Liver (tissue), 9 donors: Measurements from ENCODE around the gene LEMD1. TPM values are rescaled to one million over a fixed set of nuclear protein-coding genes. Genes with fewer than 3 reads are reported as not detected.

Experiments used
- DNase-seq: peaks from one replicate; pipeline ENCODE4 v3.0.0-alpha.2; 2017; ENCODE audit warnings: low spot score
- H3K27ac ChIP-seq, 2 donors: one replicate each; pipeline ENCODE4 v1.7.0; 2013; ENCODE audit warnings: inconsistent platforms in 2 of 2, low read length in 2 of 2, control low read depth in 1 of 2, low read depth in 1 of 2, mild to moderate bottlenecking in 1 of 2
- H3K27me3 ChIP-seq, 4 donors: one replicate each; pipeline versions ENCODE4 v1.6.1 to v1.7.0; 2013; ENCODE audit warnings: low read length in 3 of 4, inconsistent platforms in 1 of 4, mild to moderate bottlenecking in 1 of 4, moderate library complexity in 1 of 4; ENCODE audit not compliant: control insufficient read depth in 4 of 4, insufficient read depth in 4 of 4
- H3K36me3 ChIP-seq, 4 donors: one replicate each; pipeline versions ENCODE4 v1.6.1 to v1.7.0; 2013; ENCODE audit warnings: low read length in 3 of 4, mild to moderate bottlenecking in 3 of 4, low read depth in 1 of 4, moderate library complexity in 1 of 4; ENCODE audit not compliant: control insufficient read depth in 4 of 4, insufficient read depth in 3 of 4
- H3K4me1 ChIP-seq, 4 donors: one replicate each; pipeline versions ENCODE4 v1.6.1 to v1.7.0; 2013; ENCODE audit warnings: low read length in 3 of 4, mild to moderate bottlenecking in 3 of 4, moderate library complexity in 1 of 4; ENCODE audit not compliant: control insufficient read depth in 4 of 4, insufficient read depth in 4 of 4
- H3K4me3 ChIP-seq, 3 donors: one replicate each; pipeline versions ENCODE4 v1.6.1 to v1.7.0; 2013; ENCODE audit warnings: low read length in 3 of 3, control low read depth in 1 of 3, low read depth in 1 of 3, mild to moderate bottlenecking in 1 of 3
- H3K9ac ChIP-seq, 2 donors: one replicate each; pipeline ENCODE4 v1.7.0; 2013; ENCODE audit warnings: low read length in 2 of 2, mild to moderate bottlenecking in 2 of 2, moderate library complexity in 2 of 2, control low read depth in 1 of 2, low read depth in 1 of 2
- H3K9me3 ChIP-seq, 4 donors: one replicate each; pipeline versions ENCODE4 v1.6.1 to v1.7.0; 2013; ENCODE audit warnings: low read length in 3 of 4; ENCODE audit not compliant: control insufficient read depth in 4 of 4
- EGR1 ChIP-seq, 2 donors: IDR thresholded peaks; 2 replicates each; pipeline ENCODE4 v1.6.1; 2016 to 2018; ENCODE audit warnings: antibody characterized with exemption in 2 of 2, low read depth in 2 of 2
- FOXA1 ChIP-seq: IDR thresholded peaks from 2 replicates; pipeline ENCODE4 v1.6.1; 2016; ENCODE audit warnings: antibody characterized with exemption
- FOXA2 ChIP-seq: IDR thresholded peaks from 2 replicates; pipeline ENCODE4 v1.6.1; 2016; ENCODE audit warnings: antibody characterized with exemption
- GABPA ChIP-seq, 2 donors: IDR thresholded peaks in 1 of 2; conservative IDR thresholded peaks in 1 of 2; 2 replicates each; pipeline ENCODE4 v1.6.1; 2016; ENCODE audit warnings: antibody characterized with exemption in 2 of 2, mild to moderate bottlenecking in 1 of 2, moderate library complexity in 1 of 2
- HNF4A ChIP-seq, 2 donors: conservative IDR thresholded peaks; 2 replicates each; pipeline ENCODE4 v1.6.1; 2016; ENCODE audit warnings: antibody characterized with exemption in 2 of 2, mild to moderate bottlenecking in 2 of 2
- HNF4G ChIP-seq: IDR thresholded peaks from 2 replicates; pipeline ENCODE4 v1.6.1; 2016; ENCODE audit warnings: antibody characterized with exemption
- JUND ChIP-seq, 2 donors: IDR thresholded peaks; 2 replicates each; pipeline ENCODE4 v1.6.1; 2016; ENCODE audit warnings: antibody characterized with exemption in 2 of 2
- NR2F2 ChIP-seq: IDR thresholded peaks from 2 replicates; pipeline ENCODE4 v1.6.1; 2016; ENCODE audit warnings: antibody characterized with exemption
- RAD21 ChIP-seq, 2 donors: IDR thresholded peaks; 2 replicates each; pipeline ENCODE4 v1.6.1; 2016; ENCODE audit warnings: antibody characterized with exemption in 2 of 2, mild to moderate bottlenecking in 2 of 2
- RXRA ChIP-seq, 2 donors: IDR thresholded peaks; 2 replicates each; pipeline ENCODE4 v1.6.1; 2017 to 2018; ENCODE audit warnings: antibody characterized with exemption in 2 of 2, mild to moderate bottlenecking in 1 of 2
- SP1 ChIP-seq: IDR thresholded peaks from 2 replicates; pipeline ENCODE4 v1.6.1; 2018; ENCODE audit warnings: antibody characterized with exemption, mild to moderate bottlenecking
- TAF1 ChIP-seq: conservative IDR thresholded peaks from 2 replicates; pipeline ENCODE4 v1.6.1; 2016; ENCODE audit warnings: antibody characterized with exemption, mild to moderate bottlenecking
- YY1 ChIP-seq: IDR thresholded peaks from 2 replicates; pipeline ENCODE4 v1.6.1; 2016; ENCODE audit warnings: antibody characterized with exemption, mild to moderate bottlenecking
- WGBS: extraction: QIAGEN DNeasy Blood & Tissue Kit; methylation state at CpG from one replicate; pipeline ENCODE4 v1.1.7; 2013; 5-methylcytosine and 5-hydroxymethylcytosine counted together
- polyA plus RNA-seq, 2 donors: library from polyadenylated mRNA; stranded (reverse) in 1 of 2; unstranded in 1 of 2; fragments of 200-250 nt in 1 of 2; fragments of >200 nt in 1 of 2; fragmentation: Nextera tagmentation in 1 of 2; extraction: Ambion mirVana in 1 of 2; gene quantifications; one replicate each; pipeline versions ENCODE4 v1.2.1 to v1.2.3, GENCODE V29; 2013 to 2015
- total RNA-seq, 2 donors: library from RNA; depleted of rRNA; stranded (reverse); fragments of >200 nt; gene quantifications; one replicate each; pipeline ENCODE4 v1.2.3, GENCODE V29; 2014
- TF ChIP-seq, protein P1 (sequence below): IDR thresholded peaks from 2 replicates; pipeline ENCODE4 v1.6.1; 2016; ENCODE audit warnings: antibody characterized with exemption
- TF ChIP-seq, protein P2 (sequence below): fragments of 150-350 bp; IDR thresholded peaks from 2 replicates; pipeline ENCODE4 v1.5.1; 2017; ENCODE audit warnings: improper control_type of control experiment, low read depth, low read length; ENCODE audit not compliant: missing input control
- TF ChIP-seq, protein P3 (sequence below): IDR thresholded peaks from 2 replicates; pipeline ENCODE4 v1.6.1; 2016; ENCODE audit warnings: antibody characterized with exemption
- donor health status: healthy.
- donor health status: healthy.
- donor health status: healthy.
- donor health status: healthy.
- donor health status: healthy.

The LEMD1 gene
- total and polyA plus RNA-seq, 4 donors: not detected

DNA sequence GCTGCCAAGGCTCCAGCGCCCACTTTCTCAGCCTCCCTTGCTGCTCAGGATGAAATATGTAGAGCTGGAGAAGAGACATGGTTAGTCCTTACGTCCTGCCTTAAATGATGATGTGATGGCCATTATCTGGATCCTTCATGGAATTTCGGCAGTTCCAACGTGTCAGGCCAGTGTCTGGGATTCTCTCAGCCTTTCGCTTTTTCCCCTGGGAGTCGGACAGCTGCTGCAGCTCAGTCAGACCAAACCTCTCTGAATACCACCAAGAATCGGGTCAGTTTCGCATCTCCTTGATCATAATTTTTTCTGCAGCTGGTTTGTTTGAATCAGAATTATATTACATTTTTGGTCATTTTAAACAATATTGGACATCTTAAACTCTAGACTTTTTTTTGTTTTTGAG is 42.8 kb downstream of the LEMD1 start:
- 79% methylated on average over 8 of the region's 8 CpGs for WGBS
- H3K4me3 ChIP-seq: no peak overlapping the region
- H3K27ac ChIP-seq: no peak overlapping the region
- DNase-seq: no peak
- H3K27me3 ChIP-seq: peaks cover 0 to 5% (median 2%) of the 10 kb centered on the region in 4 donors
- no peaks in the 10 kb centered on the region for H3K9me3 ChIP-seq
- no peaks in the 10 kb centered on the region for H3K36me3 ChIP-seq
- no peak overlapping the region for H3K9ac ChIP-seq
- TF ChIP-seq, protein P1, sequence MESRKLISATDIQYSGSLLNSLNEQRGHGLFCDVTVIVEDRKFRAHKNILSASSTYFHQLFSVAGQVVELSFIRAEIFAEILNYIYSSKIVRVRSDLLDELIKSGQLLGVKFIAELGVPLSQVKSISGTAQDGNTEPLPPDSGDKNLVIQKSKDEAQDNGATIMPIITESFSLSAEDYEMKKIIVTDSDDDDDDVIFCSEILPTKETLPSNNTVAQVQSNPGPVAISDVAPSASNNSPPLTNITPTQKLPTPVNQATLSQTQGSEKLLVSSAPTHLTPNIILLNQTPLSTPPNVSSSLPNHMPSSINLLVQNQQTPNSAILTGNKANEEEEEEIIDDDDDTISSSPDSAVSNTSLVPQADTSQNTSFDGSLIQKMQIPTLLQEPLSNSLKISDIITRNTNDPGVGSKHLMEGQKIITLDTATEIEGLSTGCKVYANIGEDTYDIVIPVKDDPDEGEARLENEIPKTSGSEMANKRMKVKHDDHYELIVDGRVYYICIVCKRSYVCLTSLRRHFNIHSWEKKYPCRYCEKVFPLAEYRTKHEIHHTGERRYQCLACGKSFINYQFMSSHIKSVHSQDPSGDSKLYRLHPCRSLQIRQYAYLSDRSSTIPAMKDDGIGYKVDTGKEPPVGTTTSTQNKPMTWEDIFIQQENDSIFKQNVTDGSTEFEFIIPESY: no peak
- TF ChIP-seq EGR1 (IDR thresholded peaks at IDR 0.05; ENCODE audit: low read depth in 2 of 2) (no peak), JUND (IDR thresholded peaks at IDR 0.05) (no peak), GABPA (IDR thresholded peaks at IDR 0.05 in 1 of 2, conservative IDR thresholded peaks at IDR 0.05 in 1 of 2) (no peak)
- H3K4me1 ChIP-seq: no peaks in the 10 kb centered on the region

DNA sequence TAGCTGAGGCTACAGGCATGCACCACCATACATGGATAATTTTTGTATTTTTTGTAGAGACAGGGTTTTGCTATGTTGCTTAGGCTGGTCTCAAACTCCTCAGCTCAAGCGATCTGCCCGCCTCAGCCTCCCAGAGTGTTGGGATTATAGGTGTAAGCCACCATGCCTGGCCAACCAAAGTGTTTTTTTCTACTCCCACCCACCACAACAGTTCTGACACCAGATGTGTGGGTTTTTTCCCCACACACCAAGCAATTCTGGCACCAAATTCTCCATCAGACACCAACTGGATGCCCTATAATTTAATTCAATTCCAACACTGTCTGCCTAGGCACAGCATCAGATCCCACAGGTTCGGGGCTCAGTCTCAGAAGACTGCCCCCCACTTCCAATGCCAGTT is 44.5 kb downstream of the LEMD1 start:
- peaks cover 0 to 3% (median 0%) of the 10 kb centered on the region in 4 donors for H3K4me1 ChIP-seq
- no peak overlapping the region for H3K9ac ChIP-seq
- no peaks in the 10 kb centered on the region for H3K9me3 ChIP-seq
- TF ChIP-seq EGR1 (IDR thresholded peaks at IDR 0.05; ENCODE audit: low read depth in 2 of 2) (no peak), SP1 (no peak), RXRA (IDR thresholded peaks at IDR 0.05) (no peak), HNF4G (no peak), YY1 (no peak), FOXA2 (no peak), RAD21 (IDR thresholded peaks at IDR 0.05) (no peak), NR2F2 (no peak), HNF4A (conservative IDR thresholded peaks at IDR 0.05) (no peak), FOXA1 (no peak)
- TF ChIP-seq, protein P2, sequence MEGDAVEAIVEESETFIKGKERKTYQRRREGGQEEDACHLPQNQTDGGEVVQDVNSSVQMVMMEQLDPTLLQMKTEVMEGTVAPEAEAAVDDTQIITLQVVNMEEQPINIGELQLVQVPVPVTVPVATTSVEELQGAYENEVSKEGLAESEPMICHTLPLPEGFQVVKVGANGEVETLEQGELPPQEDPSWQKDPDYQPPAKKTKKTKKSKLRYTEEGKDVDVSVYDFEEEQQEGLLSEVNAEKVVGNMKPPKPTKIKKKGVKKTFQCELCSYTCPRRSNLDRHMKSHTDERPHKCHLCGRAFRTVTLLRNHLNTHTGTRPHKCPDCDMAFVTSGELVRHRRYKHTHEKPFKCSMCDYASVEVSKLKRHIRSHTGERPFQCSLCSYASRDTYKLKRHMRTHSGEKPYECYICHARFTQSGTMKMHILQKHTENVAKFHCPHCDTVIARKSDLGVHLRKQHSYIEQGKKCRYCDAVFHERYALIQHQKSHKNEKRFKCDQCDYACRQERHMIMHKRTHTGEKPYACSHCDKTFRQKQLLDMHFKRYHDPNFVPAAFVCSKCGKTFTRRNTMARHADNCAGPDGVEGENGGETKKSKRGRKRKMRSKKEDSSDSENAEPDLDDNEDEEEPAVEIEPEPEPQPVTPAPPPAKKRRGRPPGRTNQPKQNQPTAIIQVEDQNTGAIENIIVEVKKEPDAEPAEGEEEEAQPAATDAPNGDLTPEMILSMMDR: no peak
- TF ChIP-seq, protein P3, sequence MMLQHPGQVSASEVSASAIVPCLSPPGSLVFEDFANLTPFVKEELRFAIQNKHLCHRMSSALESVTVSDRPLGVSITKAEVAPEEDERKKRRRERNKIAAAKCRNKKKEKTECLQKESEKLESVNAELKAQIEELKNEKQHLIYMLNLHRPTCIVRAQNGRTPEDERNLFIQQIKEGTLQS: no peak
- no peak for DNase-seq
- WGBS: 84% methylated on average over 3 of the region's 3 CpGs
- H3K27me3 ChIP-seq: peaks cover 2 to 10% (median 6%) of the 10 kb centered on the region in 4 donors
- H3K4me3 ChIP-seq: no peak overlapping the region
- H3K36me3 ChIP-seq: no peaks in the 10 kb centered on the region
- no peak overlapping the region for H3K27ac ChIP-seq

DNA sequence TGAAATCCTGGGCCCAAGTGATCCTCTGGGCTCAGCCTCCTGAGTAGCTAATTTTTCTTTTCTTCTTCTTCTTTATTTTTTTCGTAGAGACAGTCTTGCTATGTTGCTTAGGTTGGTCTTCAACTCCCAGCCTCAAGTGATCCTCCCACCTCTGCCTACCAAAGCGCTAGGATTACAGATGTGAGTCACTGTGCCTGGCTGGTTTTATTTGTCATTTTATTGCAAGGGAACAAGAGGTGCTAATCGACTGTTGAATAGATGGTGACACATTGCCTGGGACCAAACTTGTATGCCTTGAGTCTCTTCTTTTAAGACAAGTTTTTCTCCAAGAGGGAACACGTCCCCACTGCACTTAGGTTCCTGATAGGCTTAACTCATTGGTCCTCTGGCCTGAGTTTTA is 45.1 kb downstream of the LEMD1 start:
- DNase-seq: no peak
- Histone ChIP-seq H3K4me1 (peaks cover 0 to 3% (median 0%) of the 10 kb centered on the region in 4 donors), H3K9ac (no peak overlapping the region), H3K4me3 (no peak overlapping the region), H3K36me3 (no peaks in the 10 kb centered on the region), H3K27me3 (peaks cover 2 to 10% (median 6%) of the 10 kb centered on the region in 4 donors), H3K9me3 (no peaks in the 10 kb centered on the region), H3K27ac (no peak overlapping the region)
- WGBS: 63% methylated on average over 4 of the region's 4 CpGs
- TF ChIP-seq GABPA (IDR thresholded peaks at IDR 0.05 in 1 of 2, conservative IDR thresholded peaks at IDR 0.05 in 1 of 2): no peak
- no peak for TF ChIP-seq TAF1
- TF ChIP-seq FOXA1: no peak
- TF ChIP-seq JUND (IDR thresholded peaks at IDR 0.05): no peak
- no peak for TF ChIP-seq SP1
- TF ChIP-seq RXRA (IDR thresholded peaks at IDR 0.05): no peak
